ENCODE measurements around the gene TMEM175. TPM values are rescaled to one million over a fixed set of nuclear protein-coding genes. Genes with fewer than 3 reads are reported as not detected.

The TMEM175 gene
- total and polyA plus RNA-seq, 2 donors (not counting 1 experiment from before 2014, with no cell fraction given) = 44.4 to 432 TPM

DNA sequence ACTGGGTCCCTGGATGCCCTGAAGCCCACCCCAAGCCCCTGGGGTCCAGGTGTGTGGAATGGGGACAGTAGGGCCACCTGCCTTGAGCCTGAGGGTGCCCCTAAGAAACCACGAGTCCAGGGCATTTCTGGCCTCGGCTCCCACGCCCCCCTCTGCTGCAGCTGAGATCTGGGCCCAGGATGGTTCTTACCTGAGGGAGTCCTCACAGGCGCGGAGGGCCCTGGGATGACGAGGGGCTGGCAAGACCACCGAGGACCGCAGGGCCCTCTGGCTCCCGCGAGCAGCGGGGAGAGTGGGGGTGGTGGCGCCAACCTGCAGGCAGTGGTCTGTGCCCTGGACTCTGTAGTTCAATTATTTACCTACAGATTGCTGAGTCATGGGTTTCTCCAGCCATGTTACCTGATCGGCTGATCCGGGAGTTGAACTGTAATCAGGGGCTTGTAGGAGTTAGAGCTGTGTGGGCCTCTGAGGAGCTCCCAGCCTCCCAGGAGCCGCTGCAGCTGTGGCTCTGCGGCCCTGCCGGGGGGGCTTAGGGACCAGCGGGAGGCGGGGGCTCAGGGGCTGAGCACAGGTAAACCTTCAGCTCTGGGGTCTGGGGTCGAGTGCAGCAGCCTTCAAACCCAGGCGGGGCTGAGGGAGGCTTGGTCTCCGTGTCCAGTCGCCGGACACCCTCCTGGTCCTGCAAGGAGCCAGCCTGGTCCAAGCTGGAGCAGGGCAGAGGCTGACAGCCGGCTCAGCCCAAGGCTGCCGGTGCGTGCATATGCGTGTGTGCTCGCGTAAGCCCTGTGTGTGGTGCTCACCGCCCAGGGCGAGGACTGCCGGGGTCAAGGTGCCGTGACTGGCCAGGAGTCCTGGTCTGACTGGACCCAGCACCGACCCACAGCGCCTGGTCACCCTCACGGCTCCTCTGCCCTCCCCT lies 61.1 kb downstream of the TMEM175 start, which contains the start of gene SLC26A1:
TSS of gene SLC26A1 (minus strand) at position 294 of the 919 bp plus-strand sequence. CDS start 1,701 bp downstream, outside the sequence.
- TF ChIP-seq EZH2 (IDR thresholded peaks at IDR 0.05; ENCODE audit: borderline replicate concordance, insufficient read depth, low read depth, low read length, poor library complexity, severe bottlenecking) = no peak
- TF ChIP-seq, protein P1, sequence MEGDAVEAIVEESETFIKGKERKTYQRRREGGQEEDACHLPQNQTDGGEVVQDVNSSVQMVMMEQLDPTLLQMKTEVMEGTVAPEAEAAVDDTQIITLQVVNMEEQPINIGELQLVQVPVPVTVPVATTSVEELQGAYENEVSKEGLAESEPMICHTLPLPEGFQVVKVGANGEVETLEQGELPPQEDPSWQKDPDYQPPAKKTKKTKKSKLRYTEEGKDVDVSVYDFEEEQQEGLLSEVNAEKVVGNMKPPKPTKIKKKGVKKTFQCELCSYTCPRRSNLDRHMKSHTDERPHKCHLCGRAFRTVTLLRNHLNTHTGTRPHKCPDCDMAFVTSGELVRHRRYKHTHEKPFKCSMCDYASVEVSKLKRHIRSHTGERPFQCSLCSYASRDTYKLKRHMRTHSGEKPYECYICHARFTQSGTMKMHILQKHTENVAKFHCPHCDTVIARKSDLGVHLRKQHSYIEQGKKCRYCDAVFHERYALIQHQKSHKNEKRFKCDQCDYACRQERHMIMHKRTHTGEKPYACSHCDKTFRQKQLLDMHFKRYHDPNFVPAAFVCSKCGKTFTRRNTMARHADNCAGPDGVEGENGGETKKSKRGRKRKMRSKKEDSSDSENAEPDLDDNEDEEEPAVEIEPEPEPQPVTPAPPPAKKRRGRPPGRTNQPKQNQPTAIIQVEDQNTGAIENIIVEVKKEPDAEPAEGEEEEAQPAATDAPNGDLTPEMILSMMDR (IDR thresholded peaks at IDR 0.05) = no peak
- no peak within 1 kb of the TSS for H2AFZ ChIP-seq (ENCODE audit: insufficient read depth, low read depth, low read length, poor library complexity, severe bottlenecking)
- H3K9ac ChIP-seq (ENCODE audit: low read length) = no peak within 1 kb of the TSS
- ATAC-seq (ENCODE audit: low read depth) (no peak), DNase-seq (no peak)
- no peak within 1 kb of the TSS for H3K27ac ChIP-seq (ENCODE audit: low read length in 2 of 2)
- H3K4me3 ChIP-seq (ENCODE audit: control extremely low read depth in 1 of 5, extremely low read depth in 1 of 5, insufficient read depth in 1 of 5, low read depth in 2 of 5, low read length in 4 of 5) = no peak within 1 kb of the TSS
- H3K79me2 ChIP-seq (ENCODE audit: control insufficient read depth, insufficient read depth, low read length) = peaks cover 2% of the 10 kb centered on the region
- ChIA-PET POLR2A (no interaction called here), CTCF (interaction anchor here (0.9 kb wide), 1 partner anchor 8 kb away, joined by 3 read pairs; no protein-coding TSS in a partner anchor)
- H3K9me3 ChIP-seq (ENCODE audit: control extremely low read depth in 1 of 3, control insufficient read depth in 2 of 3, insufficient read depth in 1 of 3, low read length in 2 of 3) = peaks cover 0 to 4% (median 0%) of the 10 kb centered on the region in 3 donors
- Mint-ChIP-seq H3K4me1 (peaks cover 12% of the 10 kb centered on the region), H3K9me3 (ENCODE audit: insufficient read depth) (no peaks in the 10 kb centered on the region), H3K27me3 (peaks cover 5% of the 10 kb centered on the region), H3K4me3 (peak within 1 kb of the TSS; percentile 5), H3K27ac (peak within 1 kb of the TSS; percentile 10)
- no peaks in the 10 kb centered on the region for H3K36me3 ChIP-seq (replicated peaks in 1 of 2; ENCODE audit: control extremely low read depth in 1 of 2, control insufficient read depth in 1 of 2, extremely low read depth in 1 of 2, insufficient read depth in 2 of 2, low read length in 1 of 2)
- peaks cover 9 to 10% of the 10 kb centered on the region in 2 donors for H3K4me1 ChIP-seq (ENCODE audit: control insufficient read depth in 2 of 2, insufficient read depth in 2 of 2, low read length in 2 of 2)
- peaks cover 0 to 20% (median 13%) of the 10 kb centered on the region in 4 experiments for H3K27me3 ChIP-seq (replicated peaks in 1 of 4; ENCODE audit: control extremely low read depth in 1 of 4, control insufficient read depth in 3 of 4, insufficient read depth in 4 of 4, low read length in 3 of 4)
- 96% methylated on average over 27 of the region's 37 CpGs for WGBS (ENCODE audit: insufficient coverage)
- peak within 1 kb of the TSS; percentile 3 for H3K4me2 ChIP-seq (replicated peaks; ENCODE audit: low read depth, low read length, poor library complexity, severe bottlenecking)
- intact Hi-C loops (cut with micrococcal nuclease) = no loop called here
- peaks cover 10% of the 10 kb centered on the region for H4K20me1 ChIP-seq (ENCODE audit: control insufficient read depth, insufficient read depth, low read length, poor library complexity, severe bottlenecking)
